Ectodermal cell (in vitro differentiated cells): ENCODE results near the gene TESMIN.

Experiments
- H3K27ac ChIP-seq: 2 replicates; pipeline ENCODE4 v1.7.0; 2013; ENCODE audit warnings: mild to moderate bottlenecking, low read depth, low read length; ENCODE audit not compliant: insufficient read depth, poor library complexity, severe bottlenecking
- H3K27me3 ChIP-seq: 2 replicates; pipeline ENCODE4 v1.7.0; 2013; ENCODE audit warnings: mild to moderate bottlenecking, low read length; ENCODE audit not compliant: insufficient read depth, control insufficient read depth, poor library complexity, severe bottlenecking
- H3K36me3 ChIP-seq: one replicate; pipeline ENCODE4 v1.7.0; 2013; ENCODE audit warnings: low read length; ENCODE audit not compliant: control insufficient read depth, insufficient read depth
- H3K4me1 ChIP-seq: one replicate; pipeline ENCODE4 v1.7.0; 2013; ENCODE audit warnings: low read length; ENCODE audit not compliant: control insufficient read depth, insufficient read depth
- H3K4me3 ChIP-seq: 2 replicates; pipeline ENCODE4 v1.7.0; 2013; ENCODE audit warnings: low read depth, low read length, control low read depth; ENCODE audit not compliant: insufficient read depth
- H3K9me3 ChIP-seq: 2 replicates; pipeline ENCODE4 v1.7.0; 2013; ENCODE audit warnings: mild to moderate bottlenecking, low read length, moderate library complexity; ENCODE audit not compliant: control insufficient read depth
- WGBS, 2 experiments: methylation state at CpG; one replicate each; pipeline ENCODE4 v1.1.7; 2013; ENCODE audit warnings: missing lambda C conversion rate in 2 of 2; 5-methylcytosine and 5-hydroxymethylcytosine counted together

Gene TESMIN

GRCh38 chr11:68663482-68664010 is 87.8 kb downstream of the TESMIN start:
- Histone ChIP-seq H3K4me3 (no peak overlapping the region), H3K9me3 (no peaks in the 10 kb centered on the region), H3K4me1 (no peaks in the 10 kb centered on the region), H3K27me3 (no peaks in the 10 kb centered on the region), H3K36me3 (no peaks in the 10 kb centered on the region), H3K27ac (no peak overlapping the region)
- WGBS, 2 experiments = 95% methylated on average over 17 to 18 of the region's 18 CpGs

- Histone ChIP-seq H3K9me3 (no peaks in the 10 kb centered on the region), H3K27ac (no peak overlapping the region), H3K4me1 (no peaks in the 10 kb centered on the region), H3K4me3 (no peak overlapping the region), H3K36me3 (no peaks in the 10 kb centered on the region), H3K27me3 (no peaks in the 10 kb centered on the region)
- WGBS, 2 experiments = 81 to 85% methylated on average over 18 of the region's 18 CpGs
These were observed 89.4 kb downstream of the TESMIN start for GRCh38 chr11:68661697-68662603.

- Histone ChIP-seq H3K27me3 (no peaks in the 10 kb centered on the region), H3K4me1 (no peaks in the 10 kb centered on the region)
- 84 to 86% methylated on average over 15 of the region's 15 CpGs for WGBS, 2 experiments
These were observed 90.3 kb downstream of the TESMIN start for GRCh38 chr11:68661014-68661413.

GRCh38 chr11:68660066-68660810 is 91.1 kb downstream of the TESMIN start:
- Histone ChIP-seq H3K36me3 (no peaks in the 10 kb centered on the region), H3K4me1 (no peaks in the 10 kb centered on the region), H3K9me3 (peaks cover 2% of the 10 kb centered on the region), H3K27me3 (no peaks in the 10 kb centered on the region), H3K4me3 (no peak overlapping the region), H3K27ac (no peak overlapping the region)
- WGBS, 2 experiments = 89 to 90% methylated on average over 18 of the region's 18 CpGs

More at GRCh38 chr11:68661014-68661413, 90.3 kb downstream of the TESMIN start:
- Histone ChIP-seq H3K9me3 (no peaks in the 10 kb centered on the region), H3K27ac (no peak overlapping the region), H3K36me3 (no peaks in the 10 kb centered on the region), H3K4me3 (no peak overlapping the region)

- Histone ChIP-seq H3K9me3 (peaks cover 3% of the 10 kb centered on the region), H3K27ac (no peak overlapping the region), H3K4me3 (no peak overlapping the region), H3K36me3 (no peaks in the 10 kb centered on the region), H3K27me3 (no peaks in the 10 kb centered on the region), H3K4me1 (no peaks in the 10 kb centered on the region)
- 85 to 87% methylated on average over 22 of the region's 22 CpGs for WGBS, 2 experiments
These were observed 92.0 kb downstream of the TESMIN start for GRCh38 chr11:68659158-68659921.

- H3K27me3 ChIP-seq = no peaks in the 10 kb centered on the region
These were observed 92.7 kb downstream of the TESMIN start for GRCh38 chr11:68658661-68659060.

GRCh38 chr11:68658097-68658496 is 93.2 kb downstream of the TESMIN start:
- no peak overlapping the region for H3K27ac ChIP-seq
- no peaks in the 10 kb centered on the region for H3K36me3 ChIP-seq
- H3K27me3 ChIP-seq = no peaks in the 10 kb centered on the region
- 93 to 95% methylated on average over 8 of the region's 8 CpGs for WGBS, 2 experiments
- peaks cover 3% of the 10 kb centered on the region for H3K9me3 ChIP-seq
- no peaks in the 10 kb centered on the region for H3K4me1 ChIP-seq
- no peak overlapping the region for H3K4me3 ChIP-seq

More at GRCh38 chr11:68658661-68659060, 92.7 kb downstream of the TESMIN start:
- no peak overlapping the region for H3K4me3 ChIP-seq
- H3K4me1 ChIP-seq = no peaks in the 10 kb centered on the region
- H3K27ac ChIP-seq = no peak overlapping the region
- peaks cover 3% of the 10 kb centered on the region for H3K9me3 ChIP-seq
- 92 to 94% methylated on average over 13 of the region's 13 CpGs for WGBS, 2 experiments
- no peaks in the 10 kb centered on the region for H3K36me3 ChIP-seq
